IPS-18c (cell line): ENCODE results near the gene SH2D4B.

Experiments
- H3K4me3 ChIP-seq: 2 replicates; pipeline ENCODE4 v1.7.0; 2013; ENCODE audit warnings: low read depth, mild to moderate bottlenecking, low read length, moderate library complexity; ENCODE audit not compliant: insufficient read depth
- H3K9me3 ChIP-seq: one replicate; pipeline ENCODE4 v1.6.1; 2013; ENCODE audit warnings: mild to moderate bottlenecking, low read length, moderate library complexity; ENCODE audit not compliant: control insufficient read depth, insufficient read depth

SH2D4B gene

DNA sequence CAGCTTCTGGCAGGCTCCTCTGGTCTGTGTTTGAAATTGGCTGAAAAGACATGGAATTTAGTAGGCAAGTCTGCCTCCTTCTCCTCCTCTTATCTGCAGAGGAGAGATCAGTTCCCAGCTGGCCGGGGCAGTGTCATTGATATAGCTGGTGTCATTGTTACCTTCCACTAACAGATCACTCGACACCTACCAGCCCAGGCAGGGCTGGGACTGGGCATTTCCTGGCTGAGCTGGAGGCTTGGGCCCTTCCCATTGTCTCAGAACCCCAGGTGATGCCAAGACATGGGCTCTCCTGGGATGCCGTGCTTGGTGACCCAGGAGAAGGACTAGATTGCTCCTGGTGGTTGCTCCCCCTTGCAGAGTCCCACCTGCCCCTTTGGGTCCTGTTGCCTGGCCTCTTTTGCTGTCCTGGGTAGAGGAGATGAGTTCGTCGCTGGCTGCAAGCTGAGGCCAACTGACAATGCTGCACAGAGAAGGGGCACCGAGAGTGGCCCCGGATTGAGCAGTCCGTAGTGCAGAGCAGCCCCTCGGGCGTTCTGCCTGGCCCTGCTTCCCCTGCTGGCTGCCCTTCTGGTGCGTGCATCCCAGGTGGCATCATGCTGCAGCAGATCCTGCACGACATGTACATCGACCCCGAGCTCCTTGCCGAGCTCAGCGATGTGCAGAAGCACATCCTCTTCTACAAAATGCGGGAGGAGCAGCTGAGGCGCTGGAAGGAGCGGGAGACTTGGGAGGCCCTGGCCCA, at the start of gene SH2D4B:
Gene SH2D4B (plus strand): TSS at position 167 of the 745 bp plus-strand sequence. CDS start 430 bp downstream, at position 597.
- no peak within 1 kb of the TSS for H3K4me3 ChIP-seq
- H3K9me3 ChIP-seq = peaks cover 2% of the 10 kb centered on the region

GRCh38 chr10:80488539-80489066, 49.1 kb upstream of the SH2D4B start:
- H3K4me3 ChIP-seq = no peak overlapping the region
- H3K9me3 ChIP-seq = peaks cover 3% of the 10 kb centered on the region

DNA sequence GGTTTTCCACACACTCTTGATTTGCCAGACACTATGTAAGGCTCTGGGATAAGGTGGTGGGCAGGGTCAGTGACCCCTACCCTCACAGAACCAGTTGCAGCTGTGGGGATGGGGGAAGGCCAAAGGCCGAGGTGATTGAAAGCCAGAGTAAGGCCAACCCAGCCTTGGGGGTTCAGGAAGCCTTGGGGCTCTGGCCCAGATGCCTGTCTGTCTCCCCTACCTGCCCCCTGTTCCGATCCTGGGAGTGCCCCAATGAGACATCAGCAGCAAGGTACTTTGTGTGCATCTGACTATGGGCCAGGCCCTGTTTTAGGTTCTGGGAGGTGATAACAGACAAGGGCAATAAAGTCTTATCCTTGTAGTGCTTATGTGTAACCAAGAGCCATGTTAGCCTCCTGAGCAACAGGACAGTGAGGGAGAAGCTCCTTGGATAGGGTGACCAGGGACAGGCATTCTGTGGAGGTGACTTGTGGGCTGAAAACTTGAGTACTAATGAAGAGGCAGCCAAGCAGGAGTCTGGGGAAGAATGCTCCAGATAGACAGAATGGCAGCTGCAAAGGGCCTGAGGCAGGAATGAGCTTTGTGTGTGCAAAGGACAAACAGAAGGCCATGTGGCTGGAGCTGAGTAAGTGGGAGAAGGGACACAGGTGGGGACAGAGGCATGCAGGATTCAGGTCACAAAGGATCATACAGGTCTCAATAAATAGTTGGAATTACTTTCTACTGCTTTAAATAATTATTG, 48.2 kb upstream of the SH2D4B start:
- Histone ChIP-seq H3K9me3 (peaks cover 3% of the 10 kb centered on the region), H3K4me3 (no peak overlapping the region)

DNA sequence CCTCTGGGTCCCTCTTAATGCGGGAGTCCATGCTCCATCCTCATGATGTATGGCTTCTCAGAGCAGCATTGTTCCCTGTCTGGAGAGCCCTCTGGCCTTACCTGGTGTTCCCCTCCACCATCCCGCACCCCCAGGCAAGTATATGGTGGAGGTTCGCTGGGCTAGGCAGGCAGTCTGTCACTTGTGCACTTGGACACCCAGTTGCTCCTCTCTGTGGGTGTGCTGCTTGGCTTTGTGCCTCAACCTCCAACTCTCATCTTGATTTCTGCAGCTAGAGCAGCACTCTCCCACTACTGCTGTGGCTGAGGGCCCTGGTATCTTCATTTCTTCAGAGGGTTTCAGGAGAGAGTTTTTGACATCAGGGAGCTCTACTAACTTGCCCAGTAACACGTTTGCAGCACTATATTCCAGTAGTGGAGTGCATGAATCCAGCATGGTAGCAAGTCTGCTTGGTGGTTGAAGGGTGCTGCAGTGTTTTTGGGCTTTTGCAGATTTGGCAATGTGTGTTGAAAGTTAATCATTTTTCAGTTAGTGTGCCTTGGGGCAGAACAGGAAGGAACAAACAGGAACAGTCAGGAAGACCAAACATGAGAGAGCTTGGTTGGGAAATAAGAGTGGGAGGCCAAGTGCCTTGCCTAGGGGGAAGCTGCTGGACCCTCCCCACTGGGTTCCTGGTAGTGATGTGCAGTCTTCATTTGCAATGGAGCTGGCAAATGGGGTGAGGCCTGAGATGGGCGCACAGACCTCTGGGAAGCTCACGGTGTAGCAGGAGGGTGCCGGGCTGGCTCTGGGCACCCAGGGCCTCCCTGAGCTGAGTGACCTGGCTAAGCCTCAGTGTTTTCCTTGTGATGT, 46.2 kb upstream of the SH2D4B start:
- H3K9me3 ChIP-seq = no peaks in the 10 kb centered on the region
- H3K4me3 ChIP-seq = no peak overlapping the region

- no peak overlapping the region for H3K4me3 ChIP-seq
- H3K9me3 ChIP-seq = no peaks in the 10 kb centered on the region
Observed at GRCh38 chr10:80492848-80493521, 44.7 kb upstream of the SH2D4B start.

GRCh38 chr10:80493522-80494051, 44.1 kb upstream of the SH2D4B start:
- Histone ChIP-seq H3K9me3 (no peaks in the 10 kb centered on the region), H3K4me3 (no peak overlapping the region)

DNA sequence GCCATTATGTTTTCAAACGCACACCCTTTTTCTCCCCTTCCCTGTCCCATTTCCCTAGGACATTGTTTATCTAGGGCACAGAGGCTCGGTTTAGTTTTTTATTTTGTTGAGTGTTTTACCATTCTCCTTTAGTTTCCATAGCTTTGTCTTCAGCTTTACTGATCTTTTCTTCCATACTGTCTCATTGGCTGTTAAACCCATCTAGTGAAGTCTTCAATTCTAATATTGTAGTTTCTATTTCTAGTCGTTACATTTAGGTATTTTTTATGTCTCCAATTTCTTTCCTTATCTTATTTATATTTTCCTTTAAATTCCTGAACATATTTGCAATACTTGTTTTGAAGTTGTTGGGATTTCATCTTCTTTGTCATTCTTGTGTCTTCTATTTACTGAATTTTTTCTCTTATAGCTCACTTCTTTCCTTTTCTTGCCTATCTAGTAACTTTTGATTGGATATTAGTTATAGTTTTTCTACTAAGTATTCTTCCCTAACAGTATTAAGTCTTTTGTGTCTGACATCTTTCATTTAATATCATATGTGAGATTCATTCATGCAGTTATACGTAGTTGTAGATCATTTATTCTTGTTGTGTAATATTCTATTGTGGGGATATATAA, 41.0 kb upstream of the SH2D4B start:
- Histone ChIP-seq H3K4me3 (no peak overlapping the region), H3K9me3 (no peaks in the 10 kb centered on the region)

- Histone ChIP-seq H3K4me3 (no peak overlapping the region), H3K9me3 (no peaks in the 10 kb centered on the region)
Observed at GRCh38 chr10:80497187-80498077, 40.3 kb upstream of the SH2D4B start.

GRCh38 chr10:80498078-80498832, 39.4 kb upstream of the SH2D4B start:
- no peak overlapping the region for H3K4me3 ChIP-seq
- H3K9me3 ChIP-seq = no peaks in the 10 kb centered on the region

DNA sequence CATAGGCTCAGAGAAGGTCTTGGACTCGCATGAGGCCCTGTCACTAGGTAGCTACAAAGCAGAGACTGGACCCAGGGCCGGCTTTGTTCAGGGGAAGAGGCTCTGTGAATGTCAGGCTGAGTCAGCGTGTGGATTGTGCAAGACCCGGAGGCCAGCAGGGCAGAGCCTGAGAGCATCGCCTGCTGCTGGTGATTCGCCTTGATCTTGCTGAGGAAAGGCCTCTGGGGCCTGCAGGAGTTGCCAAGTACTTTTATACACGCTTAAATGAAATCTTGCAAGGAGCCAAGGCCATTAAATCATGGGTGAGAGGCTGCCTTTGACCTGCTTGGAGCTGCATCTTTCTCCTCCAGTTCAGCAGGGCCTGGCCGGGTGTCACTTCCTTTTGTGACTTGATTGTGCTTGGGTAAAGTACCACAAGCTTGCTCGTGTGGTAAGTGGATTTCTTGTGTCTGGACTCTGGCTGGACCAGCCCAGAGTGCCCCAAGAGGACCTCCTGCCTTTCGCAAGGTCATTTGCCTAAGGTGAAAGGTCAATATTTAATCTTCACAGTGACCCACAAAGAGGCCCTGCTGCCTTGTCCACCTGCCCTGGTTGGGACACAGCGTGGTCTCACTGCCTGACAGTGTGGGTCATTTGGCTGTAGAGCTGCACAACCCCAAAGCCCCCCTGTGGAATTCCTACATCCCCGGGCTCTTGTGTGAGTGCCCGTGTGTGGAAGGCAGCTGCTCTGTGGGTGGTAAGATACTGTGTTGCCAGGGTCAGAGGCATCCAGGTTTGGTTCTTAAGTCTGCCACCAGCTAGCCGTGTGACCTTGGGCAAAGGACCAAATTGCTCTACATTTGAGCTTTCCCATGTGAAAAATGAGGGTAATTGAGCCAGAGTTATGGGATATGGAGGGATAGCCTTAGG, 38.6 kb upstream of the SH2D4B start:
- no peak overlapping the region for H3K4me3 ChIP-seq
- H3K9me3 ChIP-seq = no peaks in the 10 kb centered on the region

GRCh38 chr10:80500572-80501380, 36.9 kb upstream of the SH2D4B start:
- Histone ChIP-seq H3K4me3 (no peak overlapping the region), H3K9me3 (no peaks in the 10 kb centered on the region)

DNA sequence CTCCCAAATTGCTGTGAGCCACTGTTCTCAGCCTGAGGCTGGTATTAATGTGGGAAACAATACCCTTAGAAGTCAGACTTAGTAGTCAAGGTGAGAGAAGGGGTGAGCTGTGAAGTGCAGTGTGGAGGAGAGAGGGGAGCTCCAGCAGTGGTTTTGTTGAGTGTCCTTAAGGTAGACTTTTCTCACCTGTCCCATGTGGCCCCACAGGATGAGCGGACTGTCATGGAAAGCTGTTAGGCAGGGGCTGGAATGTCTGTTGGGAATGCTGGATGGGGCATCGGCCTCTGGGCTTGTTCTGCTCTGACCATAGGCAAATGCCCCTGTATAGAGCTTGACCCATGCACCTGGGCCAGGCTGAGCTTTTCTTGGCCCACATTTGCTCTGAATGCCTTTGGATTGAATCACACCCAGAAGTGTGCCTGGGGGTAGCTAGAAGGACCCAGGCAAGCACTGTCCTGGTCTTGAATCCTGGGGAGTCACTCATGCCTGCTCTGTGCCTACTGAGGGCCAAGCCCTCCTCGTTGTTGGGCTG, 36.3 kb upstream of the SH2D4B start:
- Histone ChIP-seq H3K9me3 (no peaks in the 10 kb centered on the region), H3K4me3 (no peak overlapping the region)

DNA sequence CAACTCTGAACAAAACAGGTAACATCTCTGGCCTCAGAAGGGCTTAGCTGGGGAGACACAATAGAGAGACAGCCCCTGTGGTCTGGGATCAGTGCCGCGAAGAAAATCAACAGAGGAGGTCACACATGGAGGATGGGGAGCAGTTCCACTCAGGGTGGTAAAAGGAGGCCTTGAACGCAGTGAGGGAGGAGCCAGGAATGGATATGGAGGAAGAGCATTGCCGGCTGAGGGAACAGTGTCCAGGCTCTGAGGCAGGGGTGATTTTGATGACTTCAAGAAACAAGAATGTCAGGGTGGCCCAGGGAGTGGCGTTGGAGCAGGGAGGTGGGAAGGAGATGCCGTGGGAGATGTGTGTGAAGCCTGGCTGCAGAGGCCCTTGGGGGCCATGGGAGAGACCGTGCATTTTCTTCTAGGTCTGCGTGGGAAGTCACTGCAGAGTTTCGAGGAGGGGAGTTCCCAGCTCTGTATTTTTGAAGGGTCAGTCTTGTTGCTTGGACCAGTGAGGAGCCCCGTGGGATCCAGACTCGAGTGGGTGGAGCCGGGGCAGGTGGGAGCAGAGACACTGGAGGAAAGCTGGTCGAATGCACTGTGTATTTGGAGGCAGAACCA, 35.7 kb upstream of the SH2D4B start:
- Histone ChIP-seq H3K4me3 (no peak overlapping the region), H3K9me3 (no peaks in the 10 kb centered on the region)
